Astrocyte of the hippocampus (primary cell): ENCODE measurements around the gene CCBE1.
A peak's percentile ranks its signal among the peaks of the same experiment; 100 is the strongest.

Source experiments
- DNase-seq: peaks from one replicate; pipeline ENCODE4 v3.0.0; 2011; ENCODE audit warnings: low read depth, low spot score

Gene CCBE1

DNA sequence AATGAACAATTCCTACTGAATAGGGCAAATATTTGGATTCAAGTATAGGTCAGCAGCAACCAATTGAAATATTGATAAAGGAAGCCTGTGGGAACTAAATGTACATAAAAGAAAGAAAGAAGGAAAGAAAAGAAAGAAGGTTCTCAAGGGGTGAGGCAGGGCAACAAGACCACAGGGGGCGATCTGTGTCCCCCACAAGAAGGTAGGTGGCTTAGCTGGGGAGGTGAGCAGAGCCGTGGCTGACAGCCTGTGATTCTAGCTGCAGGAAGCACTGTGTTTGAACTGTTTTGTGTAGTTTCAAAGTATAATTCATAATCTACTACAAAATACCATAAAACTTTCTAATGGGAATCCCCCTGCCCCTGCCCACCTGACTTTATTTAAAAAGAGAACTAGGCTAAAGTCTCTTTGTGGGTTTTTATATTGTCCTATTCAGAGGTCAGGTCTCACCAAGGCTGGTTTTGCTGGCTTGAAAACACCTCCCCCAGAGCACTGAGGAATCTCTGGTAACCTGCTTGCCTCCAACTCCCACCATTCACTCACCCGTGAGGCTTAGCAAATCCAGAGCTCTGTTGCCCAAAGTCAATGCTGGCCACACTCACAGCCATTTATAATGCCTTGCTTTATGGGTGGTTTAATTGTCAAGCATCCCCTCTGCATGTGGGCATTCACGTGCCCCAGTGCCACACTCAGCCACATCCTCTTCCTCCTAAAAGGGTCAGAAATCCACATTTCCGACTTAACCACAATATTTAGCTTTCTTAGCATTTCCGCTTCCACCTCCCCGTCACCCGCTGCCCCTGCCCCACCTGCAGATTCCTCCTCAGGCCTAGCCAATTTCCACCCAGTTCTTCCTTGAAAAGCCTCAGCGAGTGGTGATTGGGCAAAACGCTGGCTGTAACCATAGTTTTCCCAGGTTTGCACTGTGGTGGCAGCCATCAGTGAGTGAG, 301.7 kb downstream of the CCBE1 start:
- DNase-seq = no peak

DNA sequence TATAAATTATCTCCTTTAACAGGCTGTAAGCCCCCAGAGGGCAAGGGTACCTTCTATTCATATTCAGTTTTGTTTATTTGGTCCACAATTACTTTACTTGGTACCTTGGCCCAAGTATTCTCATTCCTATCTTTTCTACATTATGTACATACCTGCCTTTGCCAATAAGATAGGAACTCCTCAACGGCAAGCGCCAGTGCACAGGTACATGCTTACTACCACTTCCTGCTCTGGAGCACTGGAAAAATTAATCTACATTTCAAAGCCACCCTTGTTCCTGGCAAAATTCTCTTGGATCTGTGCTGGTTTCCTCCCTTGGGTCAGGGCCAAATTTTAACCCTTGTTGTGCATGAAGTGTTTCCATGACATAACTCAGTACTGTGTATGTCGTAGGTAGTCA, 303.8 kb downstream of the CCBE1 start:
- no peak for DNase-seq

DNA sequence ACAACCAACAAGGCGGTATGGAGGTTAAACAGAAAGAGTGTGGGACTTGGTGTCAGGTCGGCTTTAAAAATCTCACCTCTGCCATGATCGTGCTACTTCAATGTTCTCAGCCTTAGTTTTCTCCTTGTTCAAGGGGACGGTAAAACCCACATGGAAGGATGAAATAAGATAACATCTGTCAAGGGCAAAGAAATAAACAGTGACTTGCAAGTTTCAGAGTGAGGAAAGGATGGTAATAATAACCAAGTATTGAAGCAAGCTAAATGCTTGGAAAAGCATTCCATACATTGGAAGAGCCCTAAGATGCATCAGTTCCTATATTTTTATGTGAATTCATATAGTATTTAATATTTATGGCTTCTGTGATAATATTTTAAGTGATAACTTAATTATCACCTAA, 308.4 kb downstream of the CCBE1 start:
- DNase-seq = no peak

DNA sequence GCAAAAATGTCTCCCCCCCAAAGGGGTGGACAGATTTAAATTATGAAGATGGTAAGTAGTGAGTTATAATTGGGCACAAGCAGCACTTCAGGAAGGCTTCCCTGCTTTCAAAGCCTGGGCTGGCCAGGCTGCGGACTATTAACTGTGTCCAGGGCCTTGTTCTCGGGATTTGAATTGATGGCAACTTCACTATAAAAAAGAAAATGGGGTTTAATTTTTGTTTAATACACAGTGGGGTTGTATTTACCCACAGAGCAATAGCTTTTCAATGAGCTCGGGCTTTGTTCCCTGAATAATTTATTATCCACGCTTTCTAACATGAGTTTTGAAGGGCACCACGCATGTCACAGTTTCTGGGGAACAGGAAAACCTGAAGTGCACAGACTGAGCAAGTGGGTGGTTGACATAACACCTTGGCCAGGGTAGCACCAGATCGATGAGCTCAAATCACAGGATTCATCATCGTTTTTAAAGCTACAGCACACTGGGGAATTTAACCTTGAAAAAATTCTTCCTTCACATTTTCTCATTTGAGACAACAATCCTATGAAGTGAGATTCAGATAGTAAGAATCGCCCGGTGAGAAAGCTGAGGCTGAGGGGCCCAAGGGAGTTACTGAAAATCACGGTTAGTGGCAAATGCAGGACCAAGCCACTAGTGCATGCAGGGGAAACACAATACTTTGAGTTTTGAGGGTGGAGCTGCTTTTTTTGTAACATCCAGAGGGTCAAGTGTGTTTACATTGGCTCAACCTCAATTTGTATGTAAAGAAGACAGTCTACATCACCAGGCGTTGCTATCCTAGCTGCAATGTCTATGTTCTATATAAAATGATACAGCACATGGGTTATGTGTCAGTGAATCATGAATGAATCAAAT, 309.3 kb downstream of the CCBE1 start:
- no peak for DNase-seq

DNA sequence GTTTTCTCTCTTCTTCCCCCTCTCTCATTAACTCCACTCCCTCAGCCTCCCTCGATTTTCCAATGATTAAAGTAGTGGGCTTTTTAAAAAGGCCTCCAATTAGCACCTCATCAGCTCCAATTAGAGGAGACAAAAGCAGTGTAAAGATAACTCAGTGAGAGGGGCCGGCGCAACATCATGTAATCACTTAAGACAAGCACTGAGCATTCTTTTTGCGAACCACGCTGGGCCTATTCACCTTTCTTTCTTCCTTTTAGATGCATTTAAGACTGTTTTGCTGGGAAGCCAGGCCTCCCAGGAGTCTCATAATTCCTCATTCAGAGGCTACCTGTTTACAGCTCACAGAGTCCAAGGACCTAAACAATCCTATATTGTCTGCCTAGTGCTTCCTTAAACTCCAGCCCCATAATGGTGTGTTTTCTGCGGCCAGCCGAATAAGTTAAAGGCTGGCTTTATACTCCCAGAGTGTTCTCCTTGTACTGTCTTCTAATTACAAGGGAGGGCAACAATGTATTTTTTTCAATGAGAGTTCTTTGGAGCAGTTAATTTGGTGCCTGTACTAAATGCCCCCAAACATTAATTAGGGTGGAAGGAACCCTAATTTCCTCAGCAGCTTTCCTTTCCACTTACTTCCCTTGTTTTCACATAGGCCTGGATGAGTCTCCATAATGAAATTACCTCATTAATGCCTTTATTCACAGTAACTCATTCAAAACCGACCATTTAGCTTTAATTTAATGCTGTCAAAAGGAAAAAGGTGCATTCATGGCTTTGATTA, 310.1 kb downstream of the CCBE1 start:
- no peak for DNase-seq

DNA sequence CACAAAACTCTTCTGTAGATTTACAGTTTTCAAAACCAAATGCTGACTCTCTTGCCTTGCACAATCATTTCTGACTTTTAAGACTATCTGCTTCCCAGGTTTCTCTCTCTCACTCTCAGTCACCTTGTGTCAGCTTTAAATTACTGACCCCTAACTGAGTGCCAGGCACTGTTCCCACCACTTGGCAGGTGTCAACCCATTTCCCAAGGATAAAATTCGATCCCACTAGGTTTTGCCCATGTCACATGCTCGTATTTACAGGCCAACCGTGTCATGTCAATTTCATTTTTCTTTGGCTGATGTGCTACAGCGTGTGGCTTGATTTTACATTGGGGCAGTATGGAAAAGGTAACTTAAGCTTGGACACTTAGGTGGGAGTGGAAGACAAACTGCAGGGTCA, 312.0 kb downstream of the CCBE1 start:
- DNase-seq = no peak

DNA sequence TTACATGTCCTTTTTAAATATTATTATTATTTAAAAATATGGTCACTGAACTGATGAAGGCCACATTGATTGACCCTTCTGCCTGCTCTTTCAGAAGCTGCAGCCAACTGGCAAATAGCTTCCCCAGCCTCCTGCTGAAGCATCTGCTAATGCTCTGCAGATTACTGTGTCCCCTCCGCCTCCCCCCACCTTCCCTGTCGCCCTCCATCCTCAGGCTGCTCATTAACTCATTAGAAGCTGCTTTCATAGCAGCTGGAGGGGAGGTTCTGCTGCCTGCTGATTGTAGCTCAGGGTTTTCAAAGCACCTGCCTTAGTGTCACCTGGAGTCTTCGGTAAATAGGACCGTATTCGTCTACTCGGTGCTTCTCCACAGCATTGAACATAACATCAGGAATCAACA, 313.4 kb downstream of the CCBE1 start:
- no peak for DNase-seq

DNA sequence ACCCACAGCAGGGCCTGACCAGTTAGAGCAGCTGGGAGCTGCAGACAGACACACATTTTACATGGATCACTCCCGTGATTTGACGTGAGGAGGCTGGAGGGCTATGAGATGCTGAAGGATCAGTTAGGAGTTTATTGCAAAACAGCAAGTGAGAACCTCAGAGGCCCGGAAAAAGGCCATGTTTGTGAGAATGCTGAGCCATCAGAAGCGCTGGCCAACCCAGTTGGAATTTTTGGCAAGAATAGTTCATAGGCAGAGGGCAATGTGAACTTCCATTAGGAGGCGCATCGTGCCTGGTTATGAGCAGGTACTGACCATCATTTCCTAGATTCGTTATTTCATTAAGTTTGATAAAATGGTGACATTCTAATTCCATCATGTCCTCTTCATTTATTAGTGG, 314.8 kb downstream of the CCBE1 start:
- DNase-seq = peak; percentile 8

DNA sequence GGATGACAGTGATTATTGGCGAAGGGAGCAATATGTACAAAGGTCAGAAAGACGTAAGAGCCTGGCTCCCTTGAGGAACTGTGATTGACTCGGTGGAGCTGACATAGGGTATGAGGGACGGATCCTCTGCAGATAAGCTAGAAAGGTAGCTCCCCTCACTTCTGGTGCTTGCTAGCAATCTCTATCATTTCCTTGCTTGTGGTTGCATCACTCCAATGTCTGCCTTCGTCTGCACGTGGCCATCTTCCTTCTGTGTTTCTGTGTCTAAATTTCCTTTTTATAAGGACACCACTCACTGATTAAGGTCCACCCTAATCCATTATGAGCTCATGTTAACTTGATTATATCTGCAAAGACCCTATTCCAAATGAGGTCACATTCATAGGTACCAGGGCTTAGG, 315.3 kb downstream of the CCBE1 start:
- DNase-seq = no peak
